ENCODE results near the gene SDC3.

The SDC3 gene

GRCh38 chr1:30905916-30906620 lies 2.5 kb downstream of the SDC3 start:
- in situ Hi-C loops (cut with MboI; ENCODE audit: low sequenced_read_pairs): no loop called here

GRCh38 chr1:30905403-30905802 lies 3.2 kb downstream of the SDC3 start:
- in situ Hi-C loops (cut with MboI; ENCODE audit: low sequenced_read_pairs): no loop called here

- in situ Hi-C loops (cut with MboI; ENCODE audit: low sequenced_read_pairs): no loop called here
These were observed 3.6 kb downstream of the SDC3 start for GRCh38 chr1:30904962-30905335.

GRCh38 chr1:30904191-30904961 lies 4.2 kb downstream of the SDC3 start:
- in situ Hi-C loops (cut with MboI; ENCODE audit: low sequenced_read_pairs): no loop called here

GRCh38 chr1:30903343-30904034 lies 5.1 kb downstream of the SDC3 start:
- in situ Hi-C loops (cut with MboI; ENCODE audit: low sequenced_read_pairs): no loop called here

- in situ Hi-C loops (cut with MboI; ENCODE audit: low sequenced_read_pairs): no loop called here
These were observed 5.8 kb downstream of the SDC3 start for GRCh38 chr1:30902593-30903290.

GRCh38 chr1:30901798-30902581 lies 6.6 kb downstream of the SDC3 start:
- in situ Hi-C loops (cut with MboI; ENCODE audit: low sequenced_read_pairs): no loop called here

GRCh38 chr1:30900931-30901560 lies 7.5 kb downstream of the SDC3 start:
- in situ Hi-C loops (cut with MboI; ENCODE audit: low sequenced_read_pairs): no loop called here

- in situ Hi-C loops (cut with MboI; ENCODE audit: low sequenced_read_pairs): no loop called here
These were observed 8.1 kb downstream of the SDC3 start for GRCh38 chr1:30900486-30900885.

- in situ Hi-C loops (cut with MboI; ENCODE audit: low sequenced_read_pairs): no loop called here
These were observed 8.8 kb downstream of the SDC3 start for GRCh38 chr1:30899577-30900389.

- in situ Hi-C loops (cut with MboI; ENCODE audit: low sequenced_read_pairs): no loop called here
These were observed 10.3 kb downstream of the SDC3 start for GRCh38 chr1:30898031-30898815.

GRCh38 chr1:30896905-30897304 lies 11.7 kb downstream of the SDC3 start:
- in situ Hi-C loops (cut with MboI; ENCODE audit: low sequenced_read_pairs): no loop called here

- in situ Hi-C loops (cut with MboI; ENCODE audit: low sequenced_read_pairs): no loop called here
These were observed 12.5 kb downstream of the SDC3 start for GRCh38 chr1:30895944-30896660.

GRCh38 chr1:30895382-30895943 lies 13.1 kb downstream of the SDC3 start:
- in situ Hi-C loops (cut with MboI; ENCODE audit: low sequenced_read_pairs): no loop called here

GRCh38 chr1:30894508-30894973 lies 14.0 kb downstream of the SDC3 start:
- in situ Hi-C loops (cut with MboI; ENCODE audit: low sequenced_read_pairs): no loop called here

- in situ Hi-C loops (cut with MboI; ENCODE audit: low sequenced_read_pairs): no loop called here
These were observed 14.6 kb downstream of the SDC3 start for GRCh38 chr1:30893776-30894507.

GRCh38 chr1:30892671-30893073 lies 15.9 kb downstream of the SDC3 start:
- in situ Hi-C loops (cut with MboI; ENCODE audit: low sequenced_read_pairs): no loop called here

Measured in HL-60/S4 treated with retinoic acid at 250 ng/mL for 4 days and 3 days (cell line).